Right lobe of liver (tissue), 6 donors: ENCODE measurements around the gene COL1A1. TPM values are rescaled to one million over a fixed set of nuclear protein-coding genes. Genes with fewer than 3 reads are reported as not detected.

Source experiments
- ATAC-seq, 4 donors: fragments of 200-7000 bp; cut with Tn5 transposase; one replicate each; pipeline ENCODE4 v1.9.1; 2020; ENCODE audit warnings: mild to moderate bottlenecking in 4 of 4, moderate library complexity in 4 of 4
- DNase-seq, 3 donors: peaks; one replicate each; pipeline ENCODE4 v3.0.0-alpha.2; 2020
- H3K27ac ChIP-seq, 3 donors: fragments of 200-600 bp; one replicate each; pipeline ENCODE4 v1.8.0; 2022
- H3K27me3 ChIP-seq, 2 donors: fragments of 200-600 bp; one replicate each; pipeline ENCODE4 v1.8.0; 2022
- H3K36me3 ChIP-seq, 4 donors: fragments of 200-600 bp; sonication (generic) in 1 of 4; one replicate each; pipeline versions ENCODE4 v1.5.1 to v1.8.0; 2017 to 2022; ENCODE audit warnings: control low read depth in 1 of 4
- H3K4me1 ChIP-seq, 4 donors: fragments of 200-600 bp; sonication (generic) in 1 of 4; one replicate each; pipeline versions ENCODE4 v1.5.1 to v1.8.0; 2017 to 2022; ENCODE audit warnings: control low read depth in 1 of 4
- H3K4me3 ChIP-seq, 3 donors: fragments of 200-600 bp; one replicate each; pipeline ENCODE4 v1.8.0; 2022
- H3K9me3 ChIP-seq, 4 donors: fragments of 200-600 bp; sonication (generic) in 1 of 4; one replicate each; pipeline versions ENCODE4 v1.5.1 to v1.8.0; 2017 to 2022; ENCODE audit warnings: control low read depth in 1 of 4
- CTCF ChIP-seq, 4 donors: fragments of 200-600 bp in 3 of 4; fragments of 450-650 bp in 1 of 4; IDR thresholded peaks; one replicate each; pipeline versions ENCODE4 v1.5.1 to v1.8.0; 2016 to 2022; ENCODE audit warnings: antibody characterized with exemption in 4 of 4, mild to moderate bottlenecking in 2 of 4
- POLR2A ChIP-seq: fragments of 450-650 bp; IDR thresholded peaks from one replicate; pipeline ENCODE4 v1.6.1; 2017; ENCODE audit warnings: antibody characterized with exemption, mild to moderate bottlenecking
- WGBS: methylation state at CpG from one replicate; pipeline ENCODE4 v1.1.6; 2018; ENCODE audit warnings: low coverage, low lambda C conversion rate; ENCODE audit not compliant: insufficient coverage; ENCODE audit errors: missing lambda C conversion rate; 5-methylcytosine and 5-hydroxymethylcytosine counted together
- intact Hi-C, 2 donors: fragments of 100-400 bp; cut with DNase I; formaldehyde crosslinking; loops; one replicate each; pipeline versions ENCODE4 v1.11.2 to v1.14.1; 2022
- total RNA-seq, 6 experiments: library from RNA; depleted of rRNA in 2 of 6; stranded (reverse); fragments of >200 nt in 2 of 6; fragmentation: NEBNext Ultra II Directional in 3 of 6; extraction: Animal tissue kit (Norgen Biotek cat#: 25700) in 3 of 6; gene quantifications; one replicate each; pipeline versions ENCODE4 v1.1.0 to v1.2.4, GENCODE V29; 2016 to 2023
- donor health status: DM: no; HTN: yes; CAD: no.
- donor health status: DM: no; HTN: no; CAD: no.
- donor health status: DM: no; HTN: no; CAD: no.
- donor health status: DM: no; HTN: yes; CAD: no.
- donor health status: DM: no; HTN: yes; CAD: no.

The COL1A1 gene
- total RNA-seq, 6 experiments from 2014 or later: 9.3 to 109 (median 34.7) TPM

- H3K27ac ChIP-seq: peak overlapping the region in 1 of 3 donors; percentile 18
- H3K4me3 ChIP-seq: no peak overlapping the region
- ATAC-seq (peak; percentile 80 to 89 (median 84)), DNase-seq (peak in 2 of 3 donors; percentile 72 to 77)
- H3K9me3 ChIP-seq: no peaks in the 10 kb centered on the region
- WGBS: 7% methylated on average over 3 of the region's 22 CpGs
- H3K4me1 ChIP-seq: peaks cover 0 to 11% (median 0%) of the 10 kb centered on the region in 4 donors
- no peaks in the 10 kb centered on the region for H3K36me3 ChIP-seq
- H3K27me3 ChIP-seq: no peaks in the 10 kb centered on the region
- intact Hi-C loops: no loop called here
- TF ChIP-seq CTCF (IDR thresholded peaks at IDR 0.05) (peak; percentile 24 to 55 (median 48)), POLR2A (no peak)
These were observed 23.2 kb downstream of the COL1A1 start for GRCh38 chr17:50177983-50178834.

- no peak overlapping the region for H3K4me3 ChIP-seq
- TF ChIP-seq POLR2A (no peak), CTCF (IDR thresholded peaks at IDR 0.05) (no peak)
- no peak for DNase-seq
- peak overlapping the region in 1 of 3 donors; percentile 18 for H3K27ac ChIP-seq
- intact Hi-C loops: no loop called here
- H3K27me3 ChIP-seq: no peaks in the 10 kb centered on the region
- H3K4me1 ChIP-seq: peaks cover 0 to 11% (median 0%) of the 10 kb centered on the region in 4 donors
- no peaks in the 10 kb centered on the region for H3K36me3 ChIP-seq
- H3K9me3 ChIP-seq: no peaks in the 10 kb centered on the region
- ATAC-seq: no peak
- WGBS: 91% methylated on average over 5 of the region's 10 CpGs
These were observed 24.0 kb downstream of the COL1A1 start for GRCh38 chr17:50177476-50177875.

- Histone ChIP-seq H3K36me3 (no peaks in the 10 kb centered on the region), H3K4me1 (peaks cover 0 to 11% (median 0%) of the 10 kb centered on the region in 4 donors), H3K4me3 (no peak overlapping the region), H3K27ac (no peak overlapping the region), H3K27me3 (no peaks in the 10 kb centered on the region), H3K9me3 (no peaks in the 10 kb centered on the region)
- intact Hi-C loops: no loop called here
- ATAC-seq: no peak
- TF ChIP-seq POLR2A (no peak), CTCF (IDR thresholded peaks at IDR 0.05) (no peak)
- 90% methylated on average over 11 of the region's 20 CpGs for WGBS
- peak in 1 of 3 donors; percentile 14 for DNase-seq
These were observed 24.7 kb downstream of the COL1A1 start for GRCh38 chr17:50176559-50177357.

GRCh38 chr17:50175035-50175807 lies 26.2 kb downstream of the COL1A1 start:
- 93% methylated on average over 2 of the region's 16 CpGs for WGBS
- intact Hi-C loops: no loop called here
- Histone ChIP-seq H3K27ac (no peak overlapping the region), H3K4me3 (no peak overlapping the region), H3K4me1 (peaks cover 0 to 11% (median 0%) of the 10 kb centered on the region in 4 donors), H3K36me3 (no peaks in the 10 kb centered on the region), H3K27me3 (no peaks in the 10 kb centered on the region), H3K9me3 (no peaks in the 10 kb centered on the region)
- TF ChIP-seq POLR2A (no peak), CTCF (IDR thresholded peaks at IDR 0.05) (no peak)
- DNase-seq: peak in 1 of 3 donors; percentile 21
- ATAC-seq: no peak
